ENCODE data around the gene CLN5.

DNA sequence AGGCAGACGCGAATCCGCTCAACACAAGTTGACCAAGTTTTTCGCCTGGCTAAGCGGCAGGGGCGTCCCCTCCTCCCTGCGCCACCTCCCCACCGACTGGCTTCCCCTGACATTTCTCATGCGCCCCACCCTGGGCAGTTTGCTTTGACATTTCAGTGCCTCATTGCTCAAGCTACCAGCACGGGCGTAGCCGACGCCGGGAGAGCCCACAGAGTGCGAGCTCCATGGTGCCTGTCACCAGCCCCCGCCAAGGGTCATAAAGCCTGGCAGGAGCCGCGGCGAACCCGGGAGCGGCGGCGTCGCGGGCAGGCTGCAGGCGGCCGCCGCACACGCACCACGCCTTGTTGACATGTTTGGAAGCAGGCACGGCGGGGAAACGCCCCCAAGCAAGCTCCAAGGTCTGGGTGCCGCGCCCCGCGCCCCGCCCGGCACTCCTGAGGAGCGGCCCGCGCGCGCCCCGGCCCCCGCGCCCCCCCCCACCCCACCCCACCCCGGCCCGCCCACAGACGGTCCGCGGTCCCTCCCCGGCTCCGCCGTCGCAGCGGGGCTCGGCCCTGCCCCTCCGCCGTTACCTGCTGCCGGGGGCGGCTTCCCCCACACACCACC, 34.5 kb downstream of the CLN5 start:
- TF ChIP-seq, protein P1, sequence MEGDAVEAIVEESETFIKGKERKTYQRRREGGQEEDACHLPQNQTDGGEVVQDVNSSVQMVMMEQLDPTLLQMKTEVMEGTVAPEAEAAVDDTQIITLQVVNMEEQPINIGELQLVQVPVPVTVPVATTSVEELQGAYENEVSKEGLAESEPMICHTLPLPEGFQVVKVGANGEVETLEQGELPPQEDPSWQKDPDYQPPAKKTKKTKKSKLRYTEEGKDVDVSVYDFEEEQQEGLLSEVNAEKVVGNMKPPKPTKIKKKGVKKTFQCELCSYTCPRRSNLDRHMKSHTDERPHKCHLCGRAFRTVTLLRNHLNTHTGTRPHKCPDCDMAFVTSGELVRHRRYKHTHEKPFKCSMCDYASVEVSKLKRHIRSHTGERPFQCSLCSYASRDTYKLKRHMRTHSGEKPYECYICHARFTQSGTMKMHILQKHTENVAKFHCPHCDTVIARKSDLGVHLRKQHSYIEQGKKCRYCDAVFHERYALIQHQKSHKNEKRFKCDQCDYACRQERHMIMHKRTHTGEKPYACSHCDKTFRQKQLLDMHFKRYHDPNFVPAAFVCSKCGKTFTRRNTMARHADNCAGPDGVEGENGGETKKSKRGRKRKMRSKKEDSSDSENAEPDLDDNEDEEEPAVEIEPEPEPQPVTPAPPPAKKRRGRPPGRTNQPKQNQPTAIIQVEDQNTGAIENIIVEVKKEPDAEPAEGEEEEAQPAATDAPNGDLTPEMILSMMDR (IDR thresholded peaks at IDR 0.05; ENCODE audit: low read depth, low read length) = no peak
- no peak for TF ChIP-seq EZH2phosphoT487 (IDR thresholded peaks at IDR 0.05; ENCODE audit: low read depth)

Measured in OCI-LY3 (cell line).